MM.1S (cell line): ENCODE data around the gene MBP.

ENCODE experiments used
- DNase-seq: peaks from one replicate; pipeline ENCODE4 v3.0.0-alpha.2; 2015
- H2AFZ ChIP-seq: fragments of 300-600 bp; sonication (generic); 2 replicates; pipeline ENCODE4 v1.6.0; 2016; ENCODE audit warnings: antibody characterized with exemption, low read length
- H3F3A ChIP-seq: fragments of 300-600 bp; sonication (generic); 2 replicates; pipeline ENCODE4 v1.6.1; 2016; ENCODE audit warnings: mild to moderate bottlenecking, antibody characterized with exemption, low read length, moderate library complexity, mixed read lengths; ENCODE audit not compliant: insufficient read depth
- H3K27ac ChIP-seq: fragments of 300-600 bp; sonication (generic); 2 replicates; pipeline ENCODE4 v1.5.1; 2016; ENCODE audit warnings: mild to moderate bottlenecking, low read length
- H3K27me3 ChIP-seq: fragments of 300-600 bp; sonication (generic); replicated peaks from 2 replicates; pipeline ENCODE4 v1.6.0; 2016; ENCODE audit warnings: low read length; ENCODE audit not compliant: insufficient read depth
- H3K36me3 ChIP-seq: fragments of 300-600 bp; sonication (generic); replicated peaks from 2 replicates; pipeline ENCODE4 v1.6.1; 2016; ENCODE audit warnings: mild to moderate bottlenecking, low read length, mixed read lengths; ENCODE audit not compliant: insufficient read depth
- H3K4me1 ChIP-seq: fragments of 300-600 bp; sonication (generic); 2 replicates; pipeline ENCODE4 v1.6.1; 2016; ENCODE audit warnings: low read length, mixed read lengths
- H3K4me2 ChIP-seq: fragments of 300-600 bp; sonication (generic); 2 replicates; pipeline ENCODE4 v1.6.0; 2016; ENCODE audit warnings: low read depth, low read length
- H3K4me3 ChIP-seq: fragments of 300-600 bp; sonication (generic); 2 replicates; pipeline ENCODE4 v1.5.1; 2016; ENCODE audit warnings: low read length, mixed read lengths
- H3K79me2 ChIP-seq: fragments of 300-600 bp; sonication (generic); 2 replicates; pipeline ENCODE4 v1.6.1; 2016; ENCODE audit warnings: mixed run types, low read length, mixed read lengths
- H3K9ac ChIP-seq: fragments of 300-600 bp; sonication (generic); 2 replicates; pipeline ENCODE4 v1.6.1; 2016; ENCODE audit warnings: low read length, mixed read lengths
- H3K9me2 ChIP-seq: fragments of 300-600 bp; sonication (generic); replicated peaks from 2 replicates; pipeline ENCODE4 v1.6.1; 2016; ENCODE audit warnings: mild to moderate bottlenecking, low read length, mixed read lengths; ENCODE audit not compliant: insufficient read depth
- H3K9me3 ChIP-seq: fragments of 300-600 bp; sonication (generic); replicated peaks from 2 replicates; pipeline ENCODE4 v1.6.1; 2016; ENCODE audit warnings: mild to moderate bottlenecking, low read length, mixed read lengths; ENCODE audit not compliant: insufficient read depth
- H4K20me1 ChIP-seq: fragments of 300-600 bp; sonication (generic); 2 replicates; pipeline ENCODE4 v1.6.1; 2016; ENCODE audit warnings: mild to moderate bottlenecking, low read length, moderate library complexity, mixed read lengths; ENCODE audit not compliant: insufficient read depth
- EZH2 ChIP-seq: fragments of 300-600 bp; sonication (generic); optimal IDR thresholded peaks from 2 replicates; pipeline ENCODE3; 2017; ENCODE audit warnings: low read depth, mild to moderate bottlenecking, antibody characterized with exemption, low read length, mixed read lengths
- EZH2phosphoT487 ChIP-seq: fragments of 300-600 bp; sonication (generic); IDR thresholded peaks from 2 replicates; pipeline ENCODE4 v1.6.1; 2018; ENCODE audit warnings: antibody characterized with exemption, low read length
- TF ChIP-seq, protein P1 (sequence below): fragments of 300-600 bp; sonication (generic); IDR thresholded peaks from 2 replicates; pipeline ENCODE4 v1.5.1; 2016; ENCODE audit warnings: antibody characterized with exemption, low read length, mixed read lengths

The MBP gene

DNA sequence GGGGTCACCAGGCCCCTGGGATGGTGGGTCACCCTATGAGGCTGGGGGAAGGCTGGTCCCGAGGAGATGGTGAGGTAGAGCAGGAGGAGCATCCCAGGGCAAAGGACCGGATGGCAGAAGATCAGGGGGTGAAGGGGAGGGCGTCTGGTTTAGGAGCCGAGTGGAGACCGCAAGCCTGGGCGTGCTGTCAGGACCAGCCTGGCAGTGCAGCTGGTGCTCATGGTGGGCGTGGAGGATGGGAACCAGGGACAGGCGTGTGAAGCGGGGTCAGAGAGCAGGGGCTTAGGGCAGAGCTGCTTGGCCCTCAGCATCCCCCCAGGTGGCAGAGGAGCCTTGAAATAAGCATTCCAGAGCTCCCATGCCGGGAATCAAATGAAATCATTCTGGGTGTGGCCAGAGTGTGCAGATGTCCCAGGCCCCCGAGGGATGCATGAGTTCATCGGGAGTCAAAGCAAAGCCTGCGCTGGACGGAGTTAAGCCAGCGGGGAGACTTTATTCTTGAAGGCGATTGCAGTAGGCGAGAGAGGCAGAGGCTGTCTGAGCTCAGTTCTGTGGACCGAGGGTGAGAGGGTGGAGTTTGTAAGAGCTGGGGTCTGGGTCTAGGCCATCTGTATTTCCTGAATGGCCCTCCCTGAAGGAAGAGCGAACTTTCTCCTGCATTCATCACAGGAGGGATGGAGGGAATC lies 33.1 kb upstream of the MBP start:
- H2AFZ ChIP-seq = no peak overlapping the region
- no peak overlapping the region for H3K4me2 ChIP-seq
- no peak for TF ChIP-seq EZH2
- no peak for TF ChIP-seq EZH2phosphoT487
- H3K9ac ChIP-seq = no peak overlapping the region
- H3K4me3 ChIP-seq = no peak overlapping the region
- H3K27ac ChIP-seq = no peak overlapping the region
- DNase-seq = no peak
- H3K79me2 ChIP-seq = no peaks in the 10 kb centered on the region
- H3K9me2 ChIP-seq = no peaks in the 10 kb centered on the region
- H4K20me1 ChIP-seq = no peaks in the 10 kb centered on the region
- H3F3A ChIP-seq = no peaks in the 10 kb centered on the region
- H3K27me3 ChIP-seq = no peaks in the 10 kb centered on the region
- no peaks in the 10 kb centered on the region for H3K4me1 ChIP-seq
- H3K36me3 ChIP-seq = no peaks in the 10 kb centered on the region
- no peaks in the 10 kb centered on the region for H3K9me3 ChIP-seq

DNA sequence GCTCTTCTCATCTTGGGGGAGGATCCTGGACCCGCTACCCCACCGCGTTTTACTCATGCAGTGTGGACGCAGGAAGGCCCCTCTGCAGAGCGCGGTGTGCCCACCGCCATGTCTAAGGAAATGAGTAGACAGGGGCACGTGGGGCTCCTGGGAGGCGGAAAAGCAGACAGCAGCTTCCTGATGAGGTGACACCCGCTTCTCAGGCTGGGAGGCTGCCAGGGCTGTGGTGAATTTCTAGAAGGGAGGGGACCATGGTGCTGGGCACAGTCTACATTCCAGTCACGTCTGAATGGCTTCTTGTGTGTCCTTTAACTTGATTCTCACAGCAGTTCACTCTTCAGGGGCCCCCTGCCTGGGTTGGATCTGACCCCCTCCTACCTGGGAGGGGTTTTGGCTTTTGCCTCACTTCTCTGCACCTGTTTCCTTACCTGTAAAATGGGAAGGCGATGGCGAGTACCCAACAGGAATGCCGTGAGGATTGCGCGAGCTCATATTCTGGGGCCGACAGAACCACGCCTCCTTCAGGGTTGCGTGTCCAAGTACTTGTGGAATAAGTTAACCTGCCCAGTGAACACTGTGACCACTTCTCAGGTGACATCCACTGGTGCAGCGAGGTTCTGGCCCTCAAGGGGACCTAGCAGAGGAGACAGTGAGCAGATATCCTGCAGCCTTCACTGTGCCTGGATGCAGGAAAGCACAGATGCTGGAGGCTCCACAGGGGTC lies 32.3 kb upstream of the MBP start:
- no peak overlapping the region for H3K9ac ChIP-seq
- H3K27ac ChIP-seq = no peak overlapping the region

DNA sequence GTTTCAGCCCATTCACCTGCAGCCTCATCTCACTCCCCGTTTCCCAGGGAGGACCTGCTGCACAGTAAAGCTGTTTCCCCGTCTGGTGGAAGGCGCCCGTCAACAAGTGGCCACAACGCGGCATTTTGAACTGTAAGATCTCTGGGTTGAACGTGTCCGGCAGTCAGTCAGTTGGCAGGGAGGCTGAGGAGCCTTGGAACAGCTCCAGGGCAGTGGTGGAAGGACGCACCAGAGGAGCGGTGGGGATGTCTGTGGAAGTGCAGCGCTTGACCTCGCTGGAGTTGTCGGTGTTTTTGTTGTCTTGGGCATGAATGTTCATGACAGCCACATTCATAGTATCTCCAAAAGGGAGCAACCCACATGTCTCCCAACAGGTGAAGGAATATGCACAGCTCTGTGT lies 31.4 kb upstream of the MBP start:
- Histone ChIP-seq H3K9me3 (no peaks in the 10 kb centered on the region), H3K79me2 (no peaks in the 10 kb centered on the region), H3K27ac (no peak overlapping the region), H3K9ac (no peak overlapping the region), H3K4me3 (no peak overlapping the region), H3K4me2 (no peak overlapping the region), H3K27me3 (no peaks in the 10 kb centered on the region), H3K36me3 (no peaks in the 10 kb centered on the region), H3K4me1 (no peaks in the 10 kb centered on the region), H4K20me1 (no peaks in the 10 kb centered on the region), H3K9me2 (no peaks in the 10 kb centered on the region), H2AFZ (no peak overlapping the region), H3F3A (no peaks in the 10 kb centered on the region)
- DNase-seq = no peak
- no peak for TF ChIP-seq EZH2
- TF ChIP-seq, protein P1, sequence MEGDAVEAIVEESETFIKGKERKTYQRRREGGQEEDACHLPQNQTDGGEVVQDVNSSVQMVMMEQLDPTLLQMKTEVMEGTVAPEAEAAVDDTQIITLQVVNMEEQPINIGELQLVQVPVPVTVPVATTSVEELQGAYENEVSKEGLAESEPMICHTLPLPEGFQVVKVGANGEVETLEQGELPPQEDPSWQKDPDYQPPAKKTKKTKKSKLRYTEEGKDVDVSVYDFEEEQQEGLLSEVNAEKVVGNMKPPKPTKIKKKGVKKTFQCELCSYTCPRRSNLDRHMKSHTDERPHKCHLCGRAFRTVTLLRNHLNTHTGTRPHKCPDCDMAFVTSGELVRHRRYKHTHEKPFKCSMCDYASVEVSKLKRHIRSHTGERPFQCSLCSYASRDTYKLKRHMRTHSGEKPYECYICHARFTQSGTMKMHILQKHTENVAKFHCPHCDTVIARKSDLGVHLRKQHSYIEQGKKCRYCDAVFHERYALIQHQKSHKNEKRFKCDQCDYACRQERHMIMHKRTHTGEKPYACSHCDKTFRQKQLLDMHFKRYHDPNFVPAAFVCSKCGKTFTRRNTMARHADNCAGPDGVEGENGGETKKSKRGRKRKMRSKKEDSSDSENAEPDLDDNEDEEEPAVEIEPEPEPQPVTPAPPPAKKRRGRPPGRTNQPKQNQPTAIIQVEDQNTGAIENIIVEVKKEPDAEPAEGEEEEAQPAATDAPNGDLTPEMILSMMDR = no peak
- TF ChIP-seq EZH2phosphoT487 = no peak

More for the DNA sequence above, 32.3 kb upstream of the MBP start:
- no peak overlapping the region for H3K4me3 ChIP-seq
- H3K4me2 ChIP-seq = no peak overlapping the region
- no peaks in the 10 kb centered on the region for H3K9me3 ChIP-seq
- H3F3A ChIP-seq = no peaks in the 10 kb centered on the region
- H3K36me3 ChIP-seq = no peaks in the 10 kb centered on the region
- DNase-seq = no peak
- TF ChIP-seq, protein P1 = no peak
- no peak for TF ChIP-seq EZH2
- TF ChIP-seq EZH2phosphoT487 = no peak
- H3K27me3 ChIP-seq = no peaks in the 10 kb centered on the region
- H3K79me2 ChIP-seq = no peaks in the 10 kb centered on the region
- no peaks in the 10 kb centered on the region for H4K20me1 ChIP-seq
- no peaks in the 10 kb centered on the region for H3K4me1 ChIP-seq
- H3K9me2 ChIP-seq = no peaks in the 10 kb centered on the region
- no peak overlapping the region for H2AFZ ChIP-seq

DNA sequence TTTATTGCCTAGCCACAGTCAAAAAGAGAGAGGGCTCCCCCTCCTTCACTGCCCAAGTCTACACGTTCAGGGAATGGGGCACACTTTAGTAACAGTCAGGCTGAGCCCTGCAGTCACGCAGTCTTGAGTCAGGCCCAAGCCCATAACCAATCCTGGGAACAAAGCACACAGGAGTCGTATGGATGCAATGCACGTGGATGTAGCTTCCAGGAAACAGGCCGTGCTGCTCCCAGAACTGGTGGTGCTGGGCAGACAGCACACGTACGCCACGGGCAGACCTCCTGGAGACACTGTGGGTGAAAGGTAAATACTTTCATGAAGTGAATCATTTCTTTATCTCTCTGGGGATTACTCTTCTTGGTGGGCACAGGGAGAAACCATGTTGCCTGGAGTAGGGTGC lies 30.0 kb upstream of the MBP start:
- H2AFZ ChIP-seq = no peak overlapping the region
- H3K27me3 ChIP-seq = no peaks in the 10 kb centered on the region
- H3K4me1 ChIP-seq = no peaks in the 10 kb centered on the region
- H3F3A ChIP-seq = no peaks in the 10 kb centered on the region
- no peak overlapping the region for H3K4me2 ChIP-seq
- H3K36me3 ChIP-seq = no peaks in the 10 kb centered on the region
- H3K9me3 ChIP-seq = no peaks in the 10 kb centered on the region
- TF ChIP-seq EZH2 (no peak), EZH2phosphoT487 (no peak)
- TF ChIP-seq, protein P1 = no peak
- DNase-seq = no peak
- H3K9me2 ChIP-seq = no peaks in the 10 kb centered on the region
- H3K79me2 ChIP-seq = no peaks in the 10 kb centered on the region
- no peak overlapping the region for H3K9ac ChIP-seq
- no peaks in the 10 kb centered on the region for H4K20me1 ChIP-seq
- no peak overlapping the region for H3K4me3 ChIP-seq
- no peak overlapping the region for H3K27ac ChIP-seq
